Lower lobe of right lung (tissue), 2 donors: Measurements from ENCODE around the gene CCL3. TPM values are rescaled to one million over a fixed set of nuclear protein-coding genes. Genes with fewer than 3 reads are reported as not detected.

Experiments used
- ATAC-seq, 2 donors: fragments of 200-7000 bp; cut with Tn5 transposase; one replicate each; pipeline ENCODE4 v1.9.1; 2020 to 2022; ENCODE audit warnings: mild to moderate bottlenecking in 2 of 2, moderate library complexity in 2 of 2
- DNase-seq: peaks from one replicate; pipeline ENCODE4 v3.0.0-alpha.2; 2020
- H3K27ac ChIP-seq: fragments of 200-600 bp; one replicate; pipeline ENCODE4 v1.8.0; 2022
- H3K27me3 ChIP-seq: fragments of 200-600 bp; one replicate; pipeline ENCODE4 v1.8.0; 2022; ENCODE audit warnings: low read depth
- H3K36me3 ChIP-seq: fragments of 200-600 bp; one replicate; pipeline ENCODE4 v1.8.0; 2022; ENCODE audit warnings: mild to moderate bottlenecking
- H3K4me1 ChIP-seq: fragments of 200-600 bp; one replicate; pipeline ENCODE4 v1.8.0; 2022
- H3K4me3 ChIP-seq: fragments of 200-600 bp; one replicate; pipeline ENCODE4 v1.8.0; 2022; ENCODE audit warnings: mild to moderate bottlenecking
- H3K9me3 ChIP-seq: fragments of 200-600 bp; one replicate; pipeline ENCODE4 v1.8.0; 2022
- CTCF ChIP-seq: fragments of 200-600 bp; IDR thresholded peaks from one replicate; pipeline ENCODE4 v1.8.0; 2022; ENCODE audit warnings: antibody characterized with exemption, mild to moderate bottlenecking
- intact Hi-C: fragments of 100-400 bp; cut with DNase I; formaldehyde crosslinking; loops from one replicate; pipeline ENCODE4 v1.11.0; 2022
- total RNA-seq: library from RNA; stranded (reverse); fragmentation: NEBNext Ultra II Directional; extraction: Animal tissue kit (Norgen Biotek cat#: 25700); gene quantifications from one replicate; pipeline ENCODE4 v1.2.1, GENCODE V29; 2021
- donor health status: DM: no; HTN: yes; CAD: no; lungs with severe emphysema.

Gene CCL3
- total RNA-seq, 1 donor from 2014 or later: 8.5 TPM

- ATAC-seq: no peak
- no peaks in the 10 kb centered on the region for H3K36me3 ChIP-seq
- no peak overlapping the region for H3K4me3 ChIP-seq
- no peak overlapping the region for H3K27ac ChIP-seq
- intact Hi-C loops: no loop called here
- no peaks in the 10 kb centered on the region for H3K4me1 ChIP-seq
- no peaks in the 10 kb centered on the region for H3K9me3 ChIP-seq
- no peak for TF ChIP-seq CTCF
- no peaks in the 10 kb centered on the region for H3K27me3 ChIP-seq
- no peak for DNase-seq
These were observed 18.2 kb downstream of the CCL3 start for GRCh38 chr17:36071751-36072150.

GRCh38 chr17:36070427-36070826, 19.5 kb downstream of the CCL3 start:
- H3K4me3 ChIP-seq: no peak overlapping the region
- H3K36me3 ChIP-seq: no peaks in the 10 kb centered on the region
- ATAC-seq (no peak), DNase-seq (no peak)
- H3K27me3 ChIP-seq: no peaks in the 10 kb centered on the region
- H3K27ac ChIP-seq: no peak overlapping the region
- intact Hi-C loops: no loop called here
- H3K9me3 ChIP-seq: no peaks in the 10 kb centered on the region
- H3K4me1 ChIP-seq: no peaks in the 10 kb centered on the region
- TF ChIP-seq CTCF: no peak

GRCh38 chr17:36069136-36069535, 20.8 kb downstream of the CCL3 start:
- Histone ChIP-seq H3K27ac (no peak overlapping the region), H3K9me3 (no peaks in the 10 kb centered on the region), H3K27me3 (no peaks in the 10 kb centered on the region), H3K36me3 (no peaks in the 10 kb centered on the region), H3K4me3 (no peak overlapping the region), H3K4me1 (no peaks in the 10 kb centered on the region)
- intact Hi-C loops: no loop called here
- DNase-seq (no peak), ATAC-seq (no peak)
- TF ChIP-seq CTCF: no peak

GRCh38 chr17:36068524-36068923, 21.4 kb downstream of the CCL3 start:
- Histone ChIP-seq H3K36me3 (no peaks in the 10 kb centered on the region), H3K27me3 (no peaks in the 10 kb centered on the region), H3K4me1 (no peaks in the 10 kb centered on the region), H3K27ac (no peak overlapping the region), H3K9me3 (no peaks in the 10 kb centered on the region), H3K4me3 (no peak overlapping the region)
- no peak for TF ChIP-seq CTCF
- intact Hi-C loops: no loop called here
- ATAC-seq: no peak
- DNase-seq: no peak

GRCh38 chr17:36066365-36066985, 23.5 kb downstream of the CCL3 start:
- H3K4me1 ChIP-seq: no peaks in the 10 kb centered on the region
- peak; percentile 79 for ATAC-seq

More at GRCh38 chr17:36066365-36066985, 23.5 kb downstream of the CCL3 start:
- DNase-seq: no peak
- no peak for TF ChIP-seq CTCF
- Histone ChIP-seq H3K36me3 (no peaks in the 10 kb centered on the region), H3K4me3 (no peak overlapping the region), H3K9me3 (no peaks in the 10 kb centered on the region), H3K27ac (peak overlapping the region; percentile 1), H3K27me3 (no peaks in the 10 kb centered on the region)
- intact Hi-C loops: no loop called here
